ENCODE data around the gene TRIM32. TPM values are rescaled to one million over a fixed set of nuclear protein-coding genes. Genes with fewer than 3 reads are reported as not detected.

TRIM32 gene
- polyA plus RNA-seq, 1 donor (not counting 4 experiments of a cell fraction or from before 2014, with no cell fraction given) = 21.3 TPM

GRCh38 chr9:116671605-116672004, 15.5 kb upstream of the TRIM32 start:
- no peak for FAIRE-seq

DNA sequence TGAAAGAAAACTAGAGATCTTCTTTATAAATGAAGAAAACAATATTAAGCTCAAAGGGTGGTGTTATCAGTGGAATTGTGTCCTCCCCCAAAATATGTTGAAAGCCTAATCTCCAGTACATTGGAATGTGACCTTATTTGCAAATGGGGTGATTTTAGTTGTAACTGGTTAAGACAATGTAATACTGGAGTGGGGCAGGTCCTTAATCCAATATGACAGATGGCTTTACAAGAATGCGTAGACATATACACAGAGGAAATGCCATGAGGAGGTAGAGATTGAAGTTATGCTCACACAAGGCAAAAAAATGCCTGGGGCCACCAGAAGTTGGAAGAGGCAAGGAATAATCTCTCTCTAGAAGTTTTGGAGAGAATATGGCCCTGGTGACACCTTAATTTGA, 13.7 kb upstream of the TRIM32 start:
- FAIRE-seq = no peak

More at GRCh38 chr9:116671605-116672004, 15.5 kb upstream of the TRIM32 start:
- H3K4me3 ChIP-seq (ENCODE audit: control insufficient read depth in 2 of 3, extremely low read depth in 1 of 3, insufficient read depth in 2 of 3, low read depth in 1 of 3, low read length in 3 of 3) = no peak overlapping the region
- no peak overlapping the region for H3K9ac ChIP-seq (ENCODE audit: control insufficient read depth, extremely low read depth, insufficient read depth, low read length)
- H3K79me2 ChIP-seq (ENCODE audit: control insufficient read depth, insufficient read depth, low read length) = no peaks in the 10 kb centered on the region
- no peak overlapping the region for H3K4me2 ChIP-seq (ENCODE audit: control insufficient read depth, extremely low read depth, insufficient read depth, low read depth, low read length)
- H3K9me1 ChIP-seq (ENCODE audit: control insufficient read depth, extremely low read depth, insufficient read depth, low read length) = no peaks in the 10 kb centered on the region
- no peak for TF ChIP-seq EZH2 (IDR thresholded peaks at IDR 0.05; ENCODE audit: low read length)
- TF ChIP-seq CTCF (optimal IDR thresholded peaks at IDR 0.05 in 1 of 3, IDR thresholded peaks at IDR 0.05 in 1 of 3, conservative IDR thresholded peaks at IDR 0.05 in 1 of 3; ENCODE audit: extremely low read depth in 1 of 3, insufficient read depth in 2 of 3, low read length in 3 of 3) = no peak
- H3K4me1 ChIP-seq (ENCODE audit: control insufficient read depth, extremely low read depth, insufficient read depth, low read length) = no peaks in the 10 kb centered on the region
- no peak overlapping the region for H2AFZ ChIP-seq (ENCODE audit: control insufficient read depth, low read length)
- no peak for DNase-seq (ENCODE audit: low read depth, low spot score)
- peaks cover 3% of the 10 kb centered on the region for H3K9me3 ChIP-seq (ENCODE audit: control insufficient read depth, low read depth, low read length)
- dilution Hi-C loops (cut with MboI; ENCODE audit: extremely low pct_ligation_motif_present, low sequenced_read_pairs) = no loop called here
- H3K27ac ChIP-seq (ENCODE audit: control insufficient read depth, insufficient read depth, low read length) = no peak overlapping the region
- no peaks in the 10 kb centered on the region for H3K27me3 ChIP-seq (ENCODE audit: control insufficient read depth, extremely low read depth, insufficient read depth, low read length)
- H3K36me3 ChIP-seq (ENCODE audit: control insufficient read depth in 2 of 2, extremely low read depth in 1 of 2, insufficient read depth in 2 of 2, low read length in 2 of 2) = no peaks in the 10 kb centered on the region
- H4K20me1 ChIP-seq (ENCODE audit: control insufficient read depth, extremely low read depth, insufficient read depth, low read length) = no peaks in the 10 kb centered on the region

More for the DNA sequence above, 13.7 kb upstream of the TRIM32 start:
- Histone ChIP-seq H3K27ac (ENCODE audit: control insufficient read depth, insufficient read depth, low read length) (no peak overlapping the region), H3K9me3 (ENCODE audit: control insufficient read depth, low read depth, low read length) (peaks cover 3% of the 10 kb centered on the region), H3K9me1 (ENCODE audit: control insufficient read depth, extremely low read depth, insufficient read depth, low read length) (no peaks in the 10 kb centered on the region), H3K9ac (ENCODE audit: control insufficient read depth, extremely low read depth, insufficient read depth, low read length) (no peak overlapping the region), H3K36me3 (ENCODE audit: control insufficient read depth in 2 of 2, extremely low read depth in 1 of 2, insufficient read depth in 2 of 2, low read length in 2 of 2) (no peaks in the 10 kb centered on the region), H4K20me1 (ENCODE audit: control insufficient read depth, extremely low read depth, insufficient read depth, low read length) (no peaks in the 10 kb centered on the region), H3K27me3 (ENCODE audit: control insufficient read depth, extremely low read depth, insufficient read depth, low read length) (no peaks in the 10 kb centered on the region), H2AFZ (ENCODE audit: control insufficient read depth, low read length) (no peak overlapping the region), H3K4me1 (ENCODE audit: control insufficient read depth, extremely low read depth, insufficient read depth, low read length) (no peaks in the 10 kb centered on the region), H3K79me2 (ENCODE audit: control insufficient read depth, insufficient read depth, low read length) (no peaks in the 10 kb centered on the region), H3K4me3 (ENCODE audit: control insufficient read depth in 2 of 3, extremely low read depth in 1 of 3, insufficient read depth in 2 of 3, low read depth in 1 of 3, low read length in 3 of 3) (no peak overlapping the region), H3K4me2 (ENCODE audit: control insufficient read depth, extremely low read depth, insufficient read depth, low read depth, low read length) (no peak overlapping the region)
- no peak for TF ChIP-seq CTCF (optimal IDR thresholded peaks at IDR 0.05 in 1 of 3, IDR thresholded peaks at IDR 0.05 in 1 of 3, conservative IDR thresholded peaks at IDR 0.05 in 1 of 3; ENCODE audit: extremely low read depth in 1 of 3, insufficient read depth in 2 of 3, low read length in 3 of 3)
- TF ChIP-seq EZH2 (IDR thresholded peaks at IDR 0.05; ENCODE audit: low read length) = no peak
- no peak for DNase-seq (ENCODE audit: low read depth, low spot score)
- dilution Hi-C loops (cut with MboI; ENCODE audit: extremely low pct_ligation_motif_present, low sequenced_read_pairs) = no loop called here

Data from keratinocyte (primary cell).